DMS114 treated with DMSO at 0.1 percent for 48 hours (cell line): ENCODE measurements around the gene SNX30.
"Not testable (repeated sequence)": the region's sequence is repeated elsewhere in the genome, so short reads cannot be mapped to it uniquely, and the experiment has no call there.

ENCODE experiments used
- DNase-seq: peaks from one replicate; lab custom pipeline; 2025; ENCODE audit not compliant: unreplicated experiment; lab: John Stamatoyannopoulos, UW

Gene SNX30, protein sequence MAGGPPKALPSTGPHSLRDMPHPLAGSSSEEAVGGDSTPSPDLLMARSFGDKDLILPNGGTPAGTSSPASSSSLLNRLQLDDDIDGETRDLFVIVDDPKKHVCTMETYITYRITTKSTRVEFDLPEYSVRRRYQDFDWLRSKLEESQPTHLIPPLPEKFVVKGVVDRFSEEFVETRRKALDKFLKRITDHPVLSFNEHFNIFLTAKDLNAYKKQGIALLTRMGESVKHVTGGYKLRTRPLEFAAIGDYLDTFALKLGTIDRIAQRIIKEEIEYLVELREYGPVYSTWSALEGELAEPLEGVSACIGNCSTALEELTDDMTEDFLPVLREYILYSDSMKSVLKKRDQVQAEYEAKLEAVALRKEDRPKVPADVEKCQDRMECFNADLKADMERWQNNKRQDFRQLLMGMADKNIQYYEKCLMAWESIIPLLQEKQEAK

DNA sequence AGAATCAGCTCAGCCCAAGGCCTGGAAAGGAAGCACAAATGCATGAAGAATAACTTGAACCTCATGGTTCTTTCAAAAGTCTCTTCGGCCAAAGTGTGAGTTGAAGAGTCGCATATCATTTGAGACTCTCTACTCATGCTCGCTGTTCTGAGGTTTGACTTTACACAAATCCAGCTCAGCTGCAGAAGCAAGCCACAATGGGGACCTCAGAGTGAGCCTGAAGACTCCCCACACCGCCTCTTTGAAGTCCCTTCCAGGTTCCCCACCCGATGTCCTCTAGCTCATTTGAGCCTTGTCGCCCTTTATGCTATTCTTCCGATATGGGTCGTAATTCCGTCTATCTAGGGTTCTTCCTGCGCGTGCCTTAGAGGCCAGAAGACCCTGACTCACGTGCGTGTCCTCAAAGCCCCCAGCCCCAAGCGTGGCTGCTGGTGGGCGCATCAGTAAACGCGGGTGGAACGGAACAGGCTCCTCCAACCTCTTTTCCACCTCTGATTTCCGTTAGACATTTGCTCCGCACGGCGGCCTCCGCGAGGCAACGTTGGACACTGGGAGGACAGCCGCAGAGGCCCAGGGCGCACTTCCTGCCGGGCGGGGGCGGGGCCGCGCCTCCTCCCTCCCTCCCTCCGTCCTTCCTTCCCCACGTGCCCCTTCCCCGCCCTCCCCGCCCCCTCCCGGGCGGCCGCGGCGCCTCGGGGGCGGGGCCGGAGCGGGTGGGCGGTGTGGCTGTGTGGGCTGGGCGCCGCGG lies at the start of gene SNX30:
TSS of gene SNX30 (plus strand) at position 745 of the 748 bp plus-strand sequence. CDS start 242 bp downstream, outside the sequence.
- DNase-seq, result peak; percentile 54

DNA sequence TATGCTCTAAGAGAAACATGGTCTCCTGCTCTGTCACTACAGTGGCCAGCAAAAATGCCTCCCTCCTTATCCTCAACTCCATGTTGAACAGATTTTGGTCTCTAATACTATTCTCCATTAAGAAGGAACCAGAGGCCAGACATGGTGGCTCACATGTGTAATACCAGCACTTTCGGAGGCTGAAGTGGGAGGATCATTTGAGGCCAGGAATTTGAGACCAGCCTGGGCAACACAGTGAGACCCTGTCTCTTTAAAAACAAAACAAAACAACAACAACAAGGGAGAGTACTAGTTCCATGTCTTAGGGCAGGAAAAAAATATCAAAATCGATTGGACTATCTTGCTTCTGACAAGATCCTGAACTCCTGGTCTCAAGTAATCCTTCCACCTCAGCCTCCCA lies 47.3 kb upstream of the SNX30 start:
- no peak for DNase-seq

DNA sequence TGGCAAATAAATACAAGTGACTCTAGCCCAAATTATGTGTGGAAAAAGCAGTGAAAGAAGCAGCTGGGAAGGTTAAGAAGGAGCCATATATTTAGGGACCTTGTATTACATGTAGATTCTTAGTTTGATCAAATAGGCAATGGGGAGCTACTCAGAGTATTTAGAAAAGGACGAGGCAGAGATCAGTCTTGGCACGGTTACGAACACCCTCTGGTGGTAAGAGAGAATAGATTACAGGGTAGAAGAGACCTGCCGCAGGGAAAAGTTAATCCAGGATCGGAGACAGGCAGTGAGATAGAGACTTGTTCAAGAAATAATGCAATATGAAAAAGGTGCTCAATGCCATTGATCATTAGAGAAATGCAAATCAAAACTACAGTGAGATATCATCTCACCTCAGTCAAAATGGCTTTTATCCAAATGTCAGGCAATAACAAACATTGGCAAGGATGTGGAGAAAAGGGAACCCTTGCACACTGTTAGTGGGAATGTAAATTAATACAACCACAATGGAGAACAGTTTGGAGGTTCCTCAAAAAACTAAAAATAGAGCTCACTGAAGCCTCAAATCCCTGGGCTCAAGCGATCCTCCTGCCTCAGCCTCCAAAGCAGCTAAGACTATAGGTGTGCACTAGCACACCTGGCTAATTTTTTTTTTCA lies 44.7 kb upstream of the SNX30 start:
- peak; percentile 38 for DNase-seq

DNA sequence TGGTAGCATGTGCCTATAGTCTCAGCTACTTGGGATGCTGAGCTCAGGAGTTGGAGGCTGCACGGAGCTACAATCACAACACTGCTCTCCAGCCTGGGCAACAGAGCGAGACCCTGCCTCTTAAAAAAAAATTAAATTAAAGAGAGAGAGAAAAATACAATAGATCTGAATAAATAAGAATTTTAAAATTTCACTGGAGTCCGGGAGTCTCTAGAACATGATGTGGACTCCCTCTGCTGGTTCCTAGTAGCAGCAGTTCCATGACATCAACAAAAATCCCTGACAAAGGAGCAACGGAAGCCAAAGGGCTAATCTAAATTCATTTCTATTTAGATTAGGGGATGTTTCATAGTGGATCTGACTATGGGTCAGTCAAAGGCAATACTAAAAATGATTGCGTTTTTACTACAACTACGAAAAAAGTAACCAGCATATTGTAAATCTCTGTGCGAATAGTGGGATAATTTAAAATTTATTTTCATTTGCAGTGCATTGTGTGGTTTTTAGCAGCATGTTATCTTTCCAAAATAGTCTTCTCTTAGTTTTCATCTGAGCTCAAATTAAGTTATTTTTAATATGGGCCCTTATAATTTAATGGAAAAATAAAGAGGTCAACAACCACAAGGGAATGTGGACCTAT lies 39.4 kb upstream of the SNX30 start:
- DNase-seq, result peak; percentile 33

DNA sequence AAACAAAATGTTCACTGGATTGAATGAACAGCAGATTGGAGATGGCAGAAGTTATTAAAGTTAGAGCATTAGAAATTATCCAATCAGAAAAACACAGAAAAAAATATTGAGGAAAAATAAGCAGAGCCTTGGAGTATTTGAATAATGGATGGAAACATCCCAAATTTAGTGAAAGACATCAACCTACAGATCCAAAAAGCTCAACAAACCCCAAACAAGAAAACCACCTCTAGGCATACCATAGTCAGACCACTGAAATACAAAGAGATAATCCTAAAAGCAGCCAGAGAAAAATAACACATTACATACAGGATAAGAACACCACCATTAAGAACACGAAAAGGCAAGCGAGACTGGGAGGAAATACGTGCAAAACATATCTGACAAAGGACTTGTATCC lies 37.9 kb upstream of the SNX30 start:
- no peak for DNase-seq

DNA sequence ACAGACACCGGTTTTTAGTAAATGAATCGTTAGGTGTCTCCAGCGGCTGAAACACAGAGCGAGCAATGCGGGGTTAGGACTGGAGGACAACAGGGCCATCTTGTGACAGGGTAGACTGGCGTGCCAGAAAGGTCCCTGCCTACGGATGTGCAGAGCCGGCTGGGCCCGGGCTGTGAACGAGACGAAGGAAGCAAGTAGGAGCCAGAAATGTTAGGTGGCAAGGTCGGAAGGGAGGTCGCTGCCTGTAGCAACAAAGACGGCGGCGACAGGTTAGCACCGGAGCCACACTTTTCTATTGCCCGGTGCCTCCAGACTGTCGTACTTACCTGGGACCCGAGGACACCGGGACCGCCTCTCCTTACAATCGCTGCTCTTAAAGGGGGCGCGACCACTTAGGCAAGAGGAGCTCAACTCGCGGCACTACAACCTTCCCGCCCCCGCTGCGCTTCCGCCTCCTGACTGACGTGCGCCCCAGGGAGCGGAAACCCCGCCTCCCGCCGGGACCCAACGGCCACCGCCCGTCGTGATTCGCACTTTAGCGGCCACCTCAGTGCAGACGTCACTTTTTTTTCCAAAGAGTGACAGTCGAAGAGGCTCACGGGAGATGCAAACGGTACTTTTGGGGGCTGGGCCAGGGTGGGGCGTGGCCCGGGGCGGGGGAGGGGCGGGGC lies 32.8 kb upstream of the SNX30 start, which contains the start of gene INIP:
TSS of gene INIP (minus strand) at position 457 of the 671 bp plus-strand sequence. CDS start 1,632 bp downstream, outside the sequence.
- DNase-seq, result peak; percentile 88

DNA sequence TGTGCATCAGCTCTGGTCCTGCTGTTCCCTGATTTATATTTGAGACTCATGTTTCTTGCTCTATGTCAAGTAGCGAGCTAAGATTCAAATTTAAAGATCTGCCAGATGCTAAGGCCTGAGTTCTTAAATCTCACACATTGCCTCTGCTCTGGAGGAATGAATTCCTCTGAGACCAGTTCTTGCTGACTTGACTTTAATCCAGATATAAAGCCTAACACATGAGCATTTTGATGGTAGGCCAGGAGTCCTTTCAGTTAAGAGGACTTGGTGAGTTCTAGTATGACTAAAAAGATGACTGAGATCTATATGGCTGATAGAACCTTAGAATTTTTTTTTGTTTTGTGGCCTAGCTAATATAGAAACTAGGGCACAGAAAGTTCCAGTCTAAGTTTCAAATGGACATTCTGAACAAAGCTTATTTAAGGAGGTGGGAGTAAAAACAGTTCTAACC lies 31.3 kb upstream of the SNX30 start:
- no peak for DNase-seq

DNA sequence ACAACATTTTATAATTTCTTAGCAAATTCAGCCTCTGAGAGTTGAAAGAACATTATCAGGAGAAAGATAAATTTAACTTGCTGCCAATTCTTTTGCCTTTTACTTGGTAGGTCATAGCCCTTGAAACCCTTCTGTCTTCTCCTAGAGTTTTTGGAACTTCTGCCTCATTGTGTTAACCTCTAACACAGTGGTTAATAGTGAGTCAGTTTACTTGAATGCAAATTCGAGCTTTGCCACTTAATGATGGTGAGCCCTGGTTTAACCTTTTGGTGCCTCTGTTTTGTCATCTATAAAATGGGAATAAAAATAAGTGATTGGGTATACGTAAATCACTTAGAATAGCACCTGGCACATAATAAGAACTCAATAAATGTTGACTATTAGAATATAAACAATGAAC lies 30.9 kb upstream of the SNX30 start:
- DNase-seq, result no peak

DNA sequence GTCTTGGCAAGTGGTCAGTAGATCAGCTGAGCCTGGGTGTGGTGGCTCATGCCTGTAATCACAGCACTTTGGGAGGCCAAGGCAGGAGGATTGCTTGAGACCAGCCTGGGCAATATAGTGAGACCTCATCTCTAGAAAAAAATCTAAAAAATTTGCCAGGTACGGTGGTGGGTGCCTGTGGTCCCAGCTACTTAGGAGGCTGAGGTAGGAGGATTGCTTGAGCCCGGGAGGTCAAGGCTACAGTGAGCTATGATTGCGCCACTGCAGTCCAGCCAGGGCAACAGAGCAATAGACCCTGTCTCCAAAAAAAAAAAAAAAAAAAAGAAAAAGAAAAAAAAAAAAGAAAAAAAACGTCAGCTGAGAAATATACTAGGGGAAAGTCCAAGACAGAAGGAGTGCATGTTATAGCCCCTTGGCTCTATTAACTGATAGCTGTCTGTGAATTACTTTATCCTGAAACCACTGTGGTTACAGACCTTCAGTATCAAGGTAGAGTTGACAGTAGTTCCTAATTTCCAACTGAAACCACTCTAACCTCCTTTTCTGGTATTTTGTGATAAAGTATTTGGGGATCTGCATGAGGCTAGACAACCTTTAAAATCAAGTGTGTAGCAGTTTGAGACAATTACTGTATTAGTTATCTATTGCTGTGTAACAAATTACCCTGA lies 30.3 kb upstream of the SNX30 start:
- DNase-seq, result no peak

DNA sequence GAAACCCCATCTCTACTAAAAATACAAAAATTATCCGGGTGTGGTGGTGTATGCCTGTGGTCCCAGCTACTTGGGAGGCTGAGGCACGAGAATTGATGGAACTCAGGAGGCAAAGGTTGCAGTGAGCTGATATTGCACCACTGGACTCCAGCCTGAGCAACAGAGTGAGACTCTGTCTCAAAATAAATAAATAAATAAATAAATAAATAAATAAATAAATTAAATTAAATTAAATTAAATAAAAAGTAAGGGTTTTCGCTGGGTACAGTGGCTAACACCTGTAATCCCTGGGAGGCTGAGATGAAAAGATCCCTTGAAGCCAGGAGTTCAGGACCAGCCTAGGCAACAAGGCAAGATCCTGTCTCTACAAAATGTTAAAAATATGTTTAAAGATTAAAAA lies 27.8 kb upstream of the SNX30 start:
- not testable (repeated sequence) for DNase-seq

DNA sequence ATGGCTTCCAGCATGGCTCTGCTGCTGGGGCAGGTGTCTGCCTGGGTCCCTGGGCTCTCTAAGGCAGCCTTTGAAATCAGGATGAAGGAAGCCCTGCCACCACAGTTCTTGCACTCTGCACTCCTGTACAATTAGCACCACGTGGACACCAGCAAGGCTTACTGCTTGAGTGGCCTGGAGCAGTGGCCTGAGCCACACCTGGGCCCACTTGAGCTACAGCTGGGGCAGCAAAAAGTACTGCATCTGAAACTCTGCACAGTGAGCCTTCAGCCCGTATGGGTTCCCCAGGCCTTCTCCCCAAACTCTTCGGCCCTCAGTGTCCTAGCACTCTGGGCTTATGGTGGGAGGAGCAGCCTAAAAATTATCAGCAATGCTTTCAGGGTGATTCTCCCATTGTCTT lies 24.6 kb upstream of the SNX30 start:
- no peak for DNase-seq

DNA sequence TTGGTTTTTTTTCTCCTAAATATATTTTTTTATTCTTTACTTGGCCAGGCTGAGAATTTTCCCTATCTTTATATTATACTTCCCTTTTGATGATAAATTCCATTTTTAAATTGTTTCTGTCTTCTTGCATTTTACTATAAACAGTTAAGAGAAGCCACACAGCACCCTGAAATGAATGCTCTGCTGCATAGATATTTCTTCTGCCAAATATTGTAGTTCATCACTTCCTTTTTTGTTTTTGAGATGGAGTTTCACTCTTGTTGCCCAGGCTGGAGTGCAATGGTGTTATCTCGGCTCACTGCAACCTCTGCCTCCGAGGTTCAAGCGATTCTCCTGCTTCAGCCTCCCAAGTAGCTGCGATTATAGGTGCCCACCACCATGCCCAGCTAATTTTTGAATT lies 24.1 kb upstream of the SNX30 start:
- DNase-seq, result no peak

DNA sequence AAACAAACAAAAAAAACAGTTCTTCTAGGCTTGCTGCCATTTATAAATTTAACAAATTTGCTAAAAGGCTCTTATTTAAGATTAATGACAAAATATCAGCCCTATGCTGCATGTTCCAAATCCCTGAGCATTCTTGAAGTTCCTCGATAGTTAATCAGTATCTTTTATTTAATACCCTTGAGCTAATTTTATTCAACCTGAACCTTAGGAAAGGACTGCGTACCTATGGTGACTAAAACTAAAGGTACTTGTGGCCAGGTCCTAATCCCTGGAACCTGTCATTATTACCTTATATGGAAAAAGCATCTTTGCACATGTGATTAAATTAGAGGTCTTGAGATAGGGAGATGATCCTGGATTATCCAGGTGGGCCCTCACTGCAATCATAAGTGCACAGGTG lies 22.2 kb upstream of the SNX30 start:
- no peak for DNase-seq

DNA sequence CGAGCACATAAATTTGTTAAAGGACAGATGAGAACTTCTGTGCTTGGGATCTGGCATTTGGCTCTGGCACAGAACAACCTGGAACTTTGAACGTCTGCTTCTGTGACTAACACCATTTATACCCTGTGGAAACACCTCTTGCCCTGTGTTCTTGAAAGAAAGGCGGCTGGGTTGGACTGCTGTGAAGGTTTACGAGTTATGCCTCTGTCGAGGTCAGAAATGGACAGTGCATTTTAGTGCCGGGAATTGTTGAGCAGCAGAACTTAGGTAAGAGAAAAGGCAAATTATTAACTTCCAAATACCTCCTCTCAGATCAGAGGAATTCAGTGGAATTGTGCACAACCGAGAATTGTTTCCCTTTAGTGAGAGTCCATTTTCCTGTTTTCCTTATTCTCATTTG lies 18.6 kb upstream of the SNX30 start:
- no peak for DNase-seq

DNA sequence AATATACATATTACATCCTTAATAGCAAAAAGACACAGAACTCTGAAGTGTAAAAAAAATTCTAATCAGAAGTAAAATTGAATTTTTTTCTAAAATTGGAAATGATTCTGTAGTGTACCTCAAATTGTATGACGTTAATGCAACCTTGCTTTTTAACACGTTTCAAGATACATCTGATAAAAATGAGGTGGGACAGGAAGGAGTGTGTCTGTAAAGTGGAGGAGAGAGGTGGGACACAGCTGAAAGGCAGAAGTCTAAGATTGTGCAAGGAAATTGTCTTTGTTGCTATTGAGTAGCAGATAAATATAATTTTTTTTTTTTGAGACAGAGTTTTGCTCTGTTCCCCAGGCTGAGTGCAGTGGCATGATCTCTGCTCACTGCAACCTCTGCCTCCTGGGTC lies 15.7 kb upstream of the SNX30 start:
- no peak for DNase-seq

DNA sequence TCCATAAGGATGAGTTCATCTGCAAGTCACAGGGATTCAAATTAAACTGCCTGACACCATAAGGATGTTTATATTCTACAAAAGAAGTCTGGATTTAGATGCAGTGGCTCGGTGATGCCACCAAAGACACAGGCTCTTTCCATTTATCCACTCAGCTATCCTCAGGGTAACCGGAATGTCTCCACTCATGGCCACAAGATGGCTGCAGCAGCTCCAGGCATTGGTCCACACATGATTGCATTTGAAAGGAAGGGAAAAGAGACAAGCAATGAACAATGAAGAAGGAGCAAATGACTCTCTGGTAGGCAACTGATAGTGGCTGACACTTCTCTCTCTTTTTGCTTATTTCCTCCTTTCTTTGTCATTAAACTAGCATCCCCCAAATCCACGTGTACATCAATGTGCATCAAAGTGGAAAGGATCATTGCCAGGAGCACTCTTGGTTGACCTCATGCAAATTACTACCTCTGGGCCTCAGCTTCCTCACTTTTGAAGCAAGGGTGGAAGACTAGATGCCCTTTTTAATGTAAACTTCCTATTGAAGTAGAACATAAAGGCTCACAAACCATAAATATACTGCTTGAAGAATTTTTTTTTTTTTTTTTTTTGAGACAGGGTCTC lies 7.2 kb upstream of the SNX30 start:
- DNase-seq, result no peak

DNA sequence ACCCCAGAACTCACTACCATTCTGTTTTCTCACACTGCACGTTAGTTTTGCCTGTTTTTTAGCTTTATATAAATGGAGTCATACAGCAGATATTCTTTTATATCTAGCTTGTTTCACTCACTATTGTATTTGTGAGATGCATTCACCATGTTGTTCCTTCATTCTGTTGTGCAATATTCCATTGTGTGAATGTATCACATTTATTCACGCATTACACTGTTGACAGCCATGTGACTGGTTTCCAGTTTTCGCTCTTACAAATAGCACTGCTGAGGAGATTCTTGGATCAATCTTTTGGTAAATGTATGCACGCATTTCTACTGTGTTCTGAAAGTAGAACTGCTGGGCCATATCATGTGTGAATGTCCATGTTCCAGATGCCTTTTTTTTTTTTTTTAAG lies 6.4 kb upstream of the SNX30 start:
- DNase-seq, result no peak

DNA sequence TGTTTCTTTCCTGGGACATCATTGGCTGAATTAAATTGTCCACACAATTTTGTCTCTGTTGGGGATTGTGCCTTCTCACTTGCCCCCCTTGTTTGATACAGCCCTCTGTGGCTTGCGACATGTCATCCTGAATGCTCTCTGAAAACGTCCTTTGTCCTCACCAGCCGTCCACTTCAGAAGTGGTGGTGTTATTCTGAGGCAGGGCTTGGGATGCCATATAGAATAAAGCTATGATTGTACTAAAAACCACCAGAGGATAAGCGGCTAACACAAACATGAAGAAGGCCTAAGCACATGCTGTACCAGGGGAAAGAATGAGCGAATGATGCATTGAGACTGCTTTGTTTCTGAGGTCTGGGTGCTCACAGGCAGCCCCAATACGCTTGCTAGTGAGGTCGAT lies 3.5 kb upstream of the SNX30 start:
- no peak for DNase-seq

DNA sequence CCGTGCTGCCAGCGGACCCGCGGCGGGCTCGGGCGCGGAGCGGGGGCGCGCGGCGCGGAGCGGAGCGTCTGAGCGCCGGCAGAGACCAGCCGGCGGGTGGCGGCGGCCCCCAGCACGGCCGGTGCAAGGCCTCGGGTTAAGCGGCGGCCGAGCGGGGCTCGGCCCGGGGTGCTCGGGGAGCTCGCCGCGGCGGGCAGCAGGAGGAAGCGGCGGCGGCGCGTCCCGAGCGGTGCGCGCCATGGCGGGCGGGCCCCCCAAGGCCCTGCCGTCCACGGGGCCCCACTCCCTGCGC lies 150 bp downstream of the SNX30 start:
- DNase-seq, result no peak
